Measurements from ENCODE around the gene PTPN2. TPM values are rescaled to one million over a fixed set of nuclear protein-coding genes. Genes with fewer than 3 reads are reported as not detected.

The PTPN2 gene
- total RNA-seq, 3 donors from 2014 or later (not counting 1 experiment from before 2014, with no cell fraction given) = 110 to 115 (median 112) TPM

DNA sequence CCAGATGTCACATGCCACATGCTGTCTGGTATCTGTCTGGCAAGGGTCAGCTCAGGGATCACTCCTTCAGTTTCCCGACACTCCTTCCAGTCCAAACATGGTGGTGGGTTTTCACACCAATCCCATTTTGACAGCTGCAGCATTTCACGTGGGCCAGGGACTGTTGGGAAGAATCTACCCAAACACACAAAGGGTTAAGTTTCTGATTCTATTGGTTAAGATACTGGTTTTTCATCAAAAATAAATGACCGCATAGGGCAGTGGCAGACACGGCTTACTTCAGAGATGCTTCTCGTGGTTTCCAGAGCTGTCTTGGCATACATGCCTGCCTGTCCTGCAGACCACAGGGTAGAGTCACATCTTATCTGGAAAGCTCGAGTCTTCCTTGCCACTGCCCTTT, 101.5 kb downstream of the PTPN2 start:
- Histone ChIP-seq H3K4me3 (ENCODE audit: low read length) (no peak overlapping the region), H3K36me3 (ENCODE audit: control insufficient read depth, insufficient read depth, low read length) (peaks cover 3% of the 10 kb centered on the region), H3K9me3 (ENCODE audit: control insufficient read depth, insufficient read depth, low read length) (no peaks in the 10 kb centered on the region), H3K27ac (ENCODE audit: low read length) (no peak overlapping the region), H3K4me1 (ENCODE audit: control insufficient read depth, insufficient read depth, low read length) (no peaks in the 10 kb centered on the region), H3K27me3 (ENCODE audit: control insufficient read depth, insufficient read depth, low read length) (no peaks in the 10 kb centered on the region)
- Mint-ChIP-seq H3K27ac (peak overlapping the region in 1 of 2 donors; percentile 57), H3K4me1 (peaks cover 0 to 5% of the 10 kb centered on the region in 2 donors), H3K36me3 (peaks cover 7% of the 10 kb centered on the region), H3K9me3 (no peaks in the 10 kb centered on the region), H3K27me3 (ENCODE audit: low read depth in 2 of 2) (no peaks in the 10 kb centered on the region), H3K4me3 (no peak overlapping the region)
- DNase-seq = no peak
- TF ChIP-seq, protein P1, sequence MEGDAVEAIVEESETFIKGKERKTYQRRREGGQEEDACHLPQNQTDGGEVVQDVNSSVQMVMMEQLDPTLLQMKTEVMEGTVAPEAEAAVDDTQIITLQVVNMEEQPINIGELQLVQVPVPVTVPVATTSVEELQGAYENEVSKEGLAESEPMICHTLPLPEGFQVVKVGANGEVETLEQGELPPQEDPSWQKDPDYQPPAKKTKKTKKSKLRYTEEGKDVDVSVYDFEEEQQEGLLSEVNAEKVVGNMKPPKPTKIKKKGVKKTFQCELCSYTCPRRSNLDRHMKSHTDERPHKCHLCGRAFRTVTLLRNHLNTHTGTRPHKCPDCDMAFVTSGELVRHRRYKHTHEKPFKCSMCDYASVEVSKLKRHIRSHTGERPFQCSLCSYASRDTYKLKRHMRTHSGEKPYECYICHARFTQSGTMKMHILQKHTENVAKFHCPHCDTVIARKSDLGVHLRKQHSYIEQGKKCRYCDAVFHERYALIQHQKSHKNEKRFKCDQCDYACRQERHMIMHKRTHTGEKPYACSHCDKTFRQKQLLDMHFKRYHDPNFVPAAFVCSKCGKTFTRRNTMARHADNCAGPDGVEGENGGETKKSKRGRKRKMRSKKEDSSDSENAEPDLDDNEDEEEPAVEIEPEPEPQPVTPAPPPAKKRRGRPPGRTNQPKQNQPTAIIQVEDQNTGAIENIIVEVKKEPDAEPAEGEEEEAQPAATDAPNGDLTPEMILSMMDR (IDR thresholded peaks at IDR 0.05) = no peak
- WGBS (ENCODE audit: insufficient coverage) = 80% methylated on average over 6 of the region's 6 CpGs
- ATAC-seq = no peak
- intact Hi-C loops (cut with micrococcal nuclease) = no loop called here

DNA sequence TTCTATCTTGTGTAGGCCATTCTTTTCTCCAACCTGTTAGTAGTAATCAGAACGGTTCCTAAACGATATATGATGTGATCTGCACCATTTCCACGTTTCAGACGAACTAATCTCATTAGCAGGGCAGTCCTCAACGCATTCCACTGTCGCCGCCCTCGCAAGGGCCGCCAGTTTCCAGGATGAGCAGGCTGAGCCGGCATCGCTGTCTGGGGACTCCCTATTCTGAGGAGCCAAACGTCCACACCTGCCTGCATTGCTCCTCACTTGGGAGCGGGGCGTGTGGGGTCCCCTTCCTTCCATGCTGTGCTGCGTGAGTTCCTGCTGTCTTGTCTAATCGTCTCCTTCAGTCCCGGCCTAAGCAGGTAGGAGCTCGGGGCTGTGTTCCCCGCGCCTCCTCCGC, 104.6 kb downstream of the PTPN2 start:
- Mint-ChIP-seq H3K27me3 (ENCODE audit: low read depth in 2 of 2) (no peaks in the 10 kb centered on the region), H3K9me3 (no peaks in the 10 kb centered on the region), H3K27ac (no peak overlapping the region), H3K4me1 (peaks cover 17 to 19% of the 10 kb centered on the region in 2 donors), H3K36me3 (no peaks in the 10 kb centered on the region), H3K4me3 (no peak overlapping the region)
- no peak for DNase-seq
- WGBS (ENCODE audit: insufficient coverage) = 94% methylated on average over 21 of the region's 21 CpGs
- Histone ChIP-seq H3K36me3 (ENCODE audit: control insufficient read depth, insufficient read depth, low read length) (no peaks in the 10 kb centered on the region), H3K27me3 (ENCODE audit: control insufficient read depth, insufficient read depth, low read length) (no peaks in the 10 kb centered on the region), H3K4me1 (ENCODE audit: control insufficient read depth, insufficient read depth, low read length) (peaks cover under 1% of the 10 kb centered on the region), H3K9me3 (ENCODE audit: control insufficient read depth, insufficient read depth, low read length) (peaks cover 5% of the 10 kb centered on the region), H3K4me3 (ENCODE audit: low read length) (no peak overlapping the region), H3K27ac (ENCODE audit: low read length) (no peak overlapping the region)
- intact Hi-C loops (cut with micrococcal nuclease) = no loop called here
- ATAC-seq = no peak
- TF ChIP-seq, protein P1 (IDR thresholded peaks at IDR 0.05) = no peak

DNA sequence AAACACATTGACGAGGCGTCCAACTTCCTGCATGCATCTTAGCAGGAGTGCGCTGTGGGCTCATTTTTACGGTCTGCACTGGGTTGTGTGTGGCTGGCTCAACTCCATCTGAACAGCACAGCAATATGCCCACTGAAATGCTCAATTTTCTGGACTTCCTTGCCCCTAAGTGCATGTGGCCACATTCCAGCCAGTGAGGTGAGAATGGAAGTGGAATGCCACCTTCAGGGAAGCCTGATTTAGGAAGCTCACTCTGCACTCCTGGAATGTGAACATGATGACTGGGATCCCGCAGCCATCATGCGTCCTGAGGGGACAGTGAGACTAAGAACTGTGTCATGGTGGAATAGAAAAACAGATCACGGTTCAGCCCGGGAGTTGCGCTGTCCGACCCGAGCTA, 105.0 kb downstream of the PTPN2 start:
- Mint-ChIP-seq H3K4me3 (no peak overlapping the region), H3K27me3 (ENCODE audit: low read depth in 2 of 2) (no peaks in the 10 kb centered on the region), H3K36me3 (no peaks in the 10 kb centered on the region), H3K4me1 (peaks cover 17 to 19% of the 10 kb centered on the region in 2 donors), H3K9me3 (no peaks in the 10 kb centered on the region), H3K27ac (no peak overlapping the region)
- no peak overlapping the region for H3K27ac ChIP-seq (ENCODE audit: low read length)
- intact Hi-C loops (cut with micrococcal nuclease) = no loop called here
- peaks cover 4% of the 10 kb centered on the region for H3K4me1 ChIP-seq (ENCODE audit: control insufficient read depth, insufficient read depth, low read length)
- TF ChIP-seq, protein P1 (IDR thresholded peaks at IDR 0.05) = no peak
- H3K4me3 ChIP-seq (ENCODE audit: low read length) = no peak overlapping the region
- ATAC-seq = no peak
- 96% methylated on average over 11 of the region's 11 CpGs for WGBS (ENCODE audit: insufficient coverage)
- no peak for DNase-seq
- H3K9me3 ChIP-seq (ENCODE audit: control insufficient read depth, insufficient read depth, low read length) = peaks cover 5% of the 10 kb centered on the region
- H3K36me3 ChIP-seq (ENCODE audit: control insufficient read depth, insufficient read depth, low read length) = no peaks in the 10 kb centered on the region
- no peaks in the 10 kb centered on the region for H3K27me3 ChIP-seq (ENCODE audit: control insufficient read depth, insufficient read depth, low read length)

DNA sequence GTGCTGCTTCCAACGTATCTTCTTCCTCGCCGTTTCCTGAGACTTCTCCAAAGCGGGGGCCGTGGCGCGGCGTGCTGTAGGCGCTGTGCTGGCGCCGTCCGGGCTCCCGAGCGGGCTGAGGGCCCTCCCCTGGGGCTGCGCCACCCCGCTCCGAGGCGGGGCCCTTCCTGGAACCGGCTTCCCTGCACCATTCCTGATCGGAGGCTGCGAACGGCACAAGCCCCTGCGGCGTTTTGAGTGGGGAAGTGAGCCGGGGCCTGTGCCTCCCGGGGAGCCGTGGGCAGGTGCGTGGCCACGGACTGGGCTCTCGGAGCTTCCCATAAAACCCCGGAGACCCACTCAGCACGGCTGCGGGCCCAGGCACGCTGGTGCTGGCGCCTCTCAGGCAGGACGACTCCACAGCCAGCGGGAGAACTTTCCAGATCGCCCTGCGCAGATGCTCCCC, 106.5 kb downstream of the PTPN2 start:
- peak in 1 of 2 donors; percentile 7 for DNase-seq
- H3K4me3 ChIP-seq (ENCODE audit: low read length) = no peak overlapping the region
- H3K4me3 Mint-ChIP-seq = no peak overlapping the region

More for the DNA sequence above, 106.5 kb downstream of the PTPN2 start:
- no peaks in the 10 kb centered on the region for H3K36me3 Mint-ChIP-seq
- H3K9me3 ChIP-seq (ENCODE audit: control insufficient read depth, insufficient read depth, low read length) = peaks cover 5% of the 10 kb centered on the region
- no peak overlapping the region for H3K27ac Mint-ChIP-seq
- no peak for ATAC-seq
- no peaks in the 10 kb centered on the region for H3K36me3 ChIP-seq (ENCODE audit: control insufficient read depth, insufficient read depth, low read length)
- no peaks in the 10 kb centered on the region for H3K9me3 Mint-ChIP-seq
- no peaks in the 10 kb centered on the region for H3K27me3 Mint-ChIP-seq (ENCODE audit: low read depth in 2 of 2)
- no peak overlapping the region for H3K27ac ChIP-seq (ENCODE audit: low read length)
- no peaks in the 10 kb centered on the region for H3K27me3 ChIP-seq (ENCODE audit: control insufficient read depth, insufficient read depth, low read length)
- H3K4me1 ChIP-seq (ENCODE audit: control insufficient read depth, insufficient read depth, low read length) = peaks cover 5% of the 10 kb centered on the region
- intact Hi-C loops (cut with micrococcal nuclease) = no loop called here
- TF ChIP-seq, protein P1 (IDR thresholded peaks at IDR 0.05) = no peak
- WGBS (ENCODE audit: insufficient coverage) = 86% methylated on average over 39 of the region's 39 CpGs
- H3K4me1 Mint-ChIP-seq = peaks cover 18 to 19% of the 10 kb centered on the region in 2 donors

Measured in natural killer cell (primary cell).